Ureter (tissue), 1 donor: ENCODE results near the gene MT2A. TPM values are rescaled to one million over a fixed set of nuclear protein-coding genes. Genes with fewer than 3 reads are reported as not detected.
A peak's percentile ranks its signal among the peaks of the same experiment; 100 is the strongest.

Source experiments
- DNase-seq: peaks from one replicate; pipeline ENCODE4 v3.0.0-alpha.2; 2020; ENCODE audit warnings: low spot score
- total RNA-seq: library from RNA; stranded (reverse); gene quantifications from one replicate; pipeline ENCODE4 v1.2.4, GENCODE V29; 2023
- donor health status: DM: yes; HTN: yes; CAD: no.

The MT2A gene
- total RNA-seq, 1 donor from 2014 or later, result 113 TPM

GRCh38 chr16:56600398-56600999 is 7.9 kb upstream of the MT2A start:
- no peak for DNase-seq

DNA sequence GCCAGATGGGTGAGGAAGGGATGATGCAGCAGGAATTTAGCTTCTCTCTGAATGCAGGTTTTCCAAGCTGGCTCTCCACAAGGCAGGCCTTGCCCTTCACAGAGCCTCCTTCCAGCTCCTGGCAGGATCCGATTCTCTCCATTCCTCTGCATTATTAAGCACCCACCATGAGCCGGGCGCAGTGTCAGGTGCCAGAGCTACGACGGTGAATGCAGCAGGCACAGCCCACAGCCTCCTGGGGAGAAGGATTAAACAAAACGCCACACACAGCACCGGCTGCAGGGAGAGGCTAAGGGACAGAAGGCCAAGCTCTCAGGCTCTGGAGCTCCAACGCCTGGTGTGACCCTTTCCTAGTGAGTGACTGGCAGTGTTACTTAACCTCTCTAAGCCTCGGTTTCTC is 7.1 kb upstream of the MT2A start:
- no peak for DNase-seq

GRCh38 chr16:56603589-56603988 is 4.8 kb upstream of the MT2A start:
- DNase-seq, result no peak

- no peak for DNase-seq
These were observed 3.4 kb upstream of the MT2A start for GRCh38 chr16:56604966-56605365.

- DNase-seq, result no peak
These were observed 2.9 kb upstream of the MT2A start for GRCh38 chr16:56605475-56605874.

DNA sequence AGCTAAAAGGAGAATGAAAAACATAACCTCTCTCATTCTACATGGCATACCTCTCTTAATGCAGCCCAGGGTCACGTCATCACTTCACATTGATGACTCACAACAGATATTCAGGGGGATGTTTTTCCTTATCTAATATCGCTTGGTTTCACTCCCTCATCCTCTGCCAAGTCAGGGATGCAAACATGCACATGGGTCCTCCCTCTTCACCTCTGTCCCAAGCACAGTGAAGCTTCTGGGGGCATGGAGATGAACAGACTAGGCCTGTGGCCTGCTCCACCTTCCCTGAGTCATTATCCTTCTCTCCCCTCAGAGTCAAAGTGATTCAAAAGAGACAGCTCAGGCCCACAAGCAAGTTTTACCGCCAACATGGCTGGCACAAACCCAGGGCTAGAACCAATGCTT is 2.3 kb upstream of the MT2A start:
- no peak for DNase-seq

GRCh38 chr16:56606476-56607108 is 1.8 kb upstream of the MT2A start:
- DNase-seq, result no peak

GRCh38 chr16:56607109-56607618 is 1.2 kb upstream of the MT2A start:
- DNase-seq, result peak; percentile 81

DNA sequence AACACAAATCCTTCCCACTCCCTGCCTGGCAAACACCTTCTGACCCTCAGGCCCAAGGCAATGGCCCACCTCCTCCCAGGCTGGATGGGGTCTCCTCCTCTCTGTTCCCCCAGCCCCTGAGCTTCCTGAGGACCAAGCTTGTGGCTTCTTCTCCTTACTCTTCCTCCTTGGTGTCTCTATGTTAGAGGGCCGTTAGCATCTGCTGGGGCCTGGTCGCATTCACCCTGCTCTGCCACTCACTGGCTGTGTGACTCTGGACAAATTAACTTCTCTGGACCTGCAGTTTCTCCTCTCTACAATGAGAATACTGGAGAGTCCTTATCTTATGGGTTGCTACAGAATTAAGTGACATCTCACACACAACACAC is 725 bp upstream of the MT2A start:
- no peak for DNase-seq

- DNase-seq, result no peak
These were observed 585 bp downstream of the MT2A start for GRCh38 chr16:56608876-56609462.

- peak; percentile 80 for DNase-seq
These were observed 1.1 kb downstream of the MT2A start for GRCh38 chr16:56609463-56609921.

GRCh38 chr16:56610017-56610608 is 1.7 kb downstream of the MT2A start:
- DNase-seq, result no peak

- DNase-seq, result no peak
These were observed 2.3 kb downstream of the MT2A start for GRCh38 chr16:56610609-56611111.

- DNase-seq, result no peak
These were observed 3.0 kb downstream of the MT2A start for GRCh38 chr16:56611281-56611833.

GRCh38 chr16:56613706-56614105 is 5.3 kb downstream of the MT2A start:
- DNase-seq, result no peak

DNA sequence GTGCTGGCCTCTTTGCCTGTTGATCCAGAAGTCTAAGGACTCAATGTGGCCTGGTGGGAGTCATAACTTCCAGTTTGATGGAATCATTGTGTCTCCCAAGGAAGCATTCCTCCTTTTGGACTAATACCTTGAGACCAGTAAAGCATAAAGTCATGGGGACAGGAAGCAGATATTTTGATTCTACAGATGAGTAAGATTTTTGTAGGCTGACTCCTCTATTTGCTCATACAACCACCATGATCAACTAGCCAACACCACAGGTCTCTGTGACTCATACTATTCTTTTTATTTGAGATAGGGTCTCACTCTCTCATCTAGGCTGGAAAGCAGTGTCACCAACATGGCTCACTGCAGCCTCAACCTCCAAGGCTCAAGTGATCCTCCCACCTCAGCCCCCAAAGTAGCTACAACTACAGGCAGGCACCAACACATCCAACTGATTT is 6.2 kb downstream of the MT2A start:
- no peak for DNase-seq

- DNase-seq, result no peak
These were observed 7.0 kb downstream of the MT2A start for GRCh38 chr16:56615353-56615752.

GRCh38 chr16:56616608-56617211 is 8.3 kb downstream of the MT2A start:
- DNase-seq, result no peak

GRCh38 chr16:56617212-56618085 is 9.1 kb downstream of the MT2A start:
- peak; percentile 78 for DNase-seq

DNA sequence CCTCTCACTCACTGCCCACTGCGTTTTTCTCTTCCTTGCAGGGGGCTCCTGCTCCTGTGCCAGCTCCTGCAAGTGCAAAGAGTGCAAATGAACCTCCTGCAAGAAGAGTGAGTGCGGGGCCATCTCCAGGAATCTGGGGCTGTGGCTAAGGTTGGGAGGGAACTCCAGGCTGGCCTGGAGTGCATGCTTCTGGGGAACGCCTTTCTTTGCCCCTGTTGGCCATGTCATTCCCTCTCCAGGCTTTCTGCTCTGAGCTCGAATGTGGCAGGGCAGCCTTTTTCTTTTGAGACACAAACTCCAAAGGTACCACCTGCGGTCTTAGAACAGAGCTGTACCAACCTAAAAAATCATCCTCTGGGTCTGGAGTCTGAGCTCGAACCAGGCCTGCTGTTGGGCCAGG is 9.8 kb downstream of the MT2A start:
- DNase-seq, result no peak
